Right atrium auricular region (tissue), 2 donors: Measurements from ENCODE around the gene CHPF2. TPM values are rescaled to one million over a fixed set of nuclear protein-coding genes. Genes with fewer than 3 reads are reported as not detected.

Experiments used
- DNase-seq: peaks from one replicate; pipeline ENCODE4 v3.0.0-alpha.2; 2019; ENCODE audit warnings: low spot score
- H3K27ac ChIP-seq, 2 donors: fragments of 200-600 bp; sonication (generic); 1 replicate in 1 of 2; 2 replicates in 1 of 2; pipeline ENCODE4 v1.5.1; 2016 to 2019
- H3K27me3 ChIP-seq, 2 donors: fragments of 200-600 bp; sonication (generic); one replicate each; pipeline versions ENCODE4 v1.5.1 to v1.6.0; 2017 to 2019
- H3K36me3 ChIP-seq: fragments of 200-600 bp; sonication (generic); one replicate; pipeline ENCODE4 v1.5.1; 2016
- H3K4me1 ChIP-seq, 2 donors: fragments of 200-600 bp; sonication (generic); one replicate each; pipeline versions ENCODE4 v1.5.1 to v1.6.0; 2017 to 2019
- H3K4me3 ChIP-seq, 2 donors: fragments of 200-600 bp; sonication (generic); 1 replicate in 1 of 2; 2 replicates in 1 of 2; pipeline ENCODE4 v1.5.1; 2017 to 2019; ENCODE audit warnings: mild to moderate bottlenecking in 1 of 2, moderate library complexity in 1 of 2
- H3K9me3 ChIP-seq, 2 donors: fragments of 200-600 bp; sonication (generic); one replicate each; pipeline ENCODE4 v1.5.1; 2019
- CTCF ChIP-seq, 2 donors: fragments of 200-600 bp; sonication (generic); IDR thresholded peaks; one replicate each; pipeline ENCODE4 v1.5.1; 2019; ENCODE audit warnings: antibody characterized with exemption in 2 of 2
- total RNA-seq, 2 donors: library from RNA; depleted of rRNA; stranded (reverse); fragments of >200 nt; gene quantifications; one replicate each; pipeline ENCODE4 v1.1.0, GENCODE V29; 2016

Gene CHPF2
- total RNA-seq, 2 donors from 2014 or later: 24.7 to 38.1 TPM

GRCh38 chr7:151274936-151275812 is 42.9 kb downstream of the CHPF2 start:
- H3K36me3 ChIP-seq: no peaks in the 10 kb centered on the region
- no peak overlapping the region for H3K27ac ChIP-seq
- peaks cover 0 to 36% of the 10 kb centered on the region in 2 donors for H3K4me1 ChIP-seq
- H3K9me3 ChIP-seq: no peaks in the 10 kb centered on the region
- no peaks in the 10 kb centered on the region for H3K27me3 ChIP-seq
- H3K4me3 ChIP-seq: no peak overlapping the region
- no peak for TF ChIP-seq CTCF (IDR thresholded peaks at IDR 0.05)
- no peak for DNase-seq

DNA sequence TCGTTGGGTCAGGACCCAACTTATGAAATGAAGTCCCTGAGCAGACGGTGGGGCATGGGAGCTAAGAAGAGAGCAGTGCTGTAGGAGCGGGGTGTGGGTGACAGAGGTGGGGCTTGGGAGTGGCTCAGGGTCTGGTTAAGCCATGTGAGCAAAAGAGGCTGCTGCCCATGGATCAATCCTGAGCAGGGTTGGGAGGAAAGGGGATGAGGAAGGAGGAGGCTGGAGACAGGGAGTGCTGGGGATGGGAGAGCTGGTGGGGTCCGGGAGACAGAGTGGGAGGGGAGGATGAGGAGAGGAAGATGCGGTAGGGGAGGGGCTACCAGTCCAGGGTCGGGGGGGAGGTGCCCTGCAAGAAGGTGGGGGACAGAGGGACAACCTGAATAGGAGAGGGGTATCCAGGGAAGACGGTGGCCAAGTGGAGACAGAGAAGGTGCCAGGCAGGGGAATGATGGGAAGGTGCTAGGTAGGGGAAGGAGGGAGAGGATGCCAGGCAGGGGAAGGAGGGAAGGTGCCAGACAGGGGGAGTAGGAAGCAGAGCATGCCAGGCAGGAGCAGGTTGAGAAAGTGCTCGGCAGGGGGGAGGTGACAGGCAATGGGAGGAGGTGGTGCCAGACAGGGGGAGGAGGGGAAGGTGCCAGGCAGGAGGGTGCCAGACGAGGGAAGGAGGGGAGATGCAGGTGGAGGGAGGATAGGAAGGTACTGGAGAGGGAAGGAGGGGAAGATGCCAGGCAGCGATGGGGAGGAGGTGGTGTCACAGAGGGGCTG is 43.7 kb downstream of the CHPF2 start:
- no peak for DNase-seq
- H3K9me3 ChIP-seq: no peaks in the 10 kb centered on the region
- H3K27ac ChIP-seq: no peak overlapping the region
- H3K36me3 ChIP-seq: no peaks in the 10 kb centered on the region
- H3K4me3 ChIP-seq: peak overlapping the region; percentile 35 to 50
- peaks cover 0 to 36% of the 10 kb centered on the region in 2 donors for H3K4me1 ChIP-seq
- no peak for TF ChIP-seq CTCF (IDR thresholded peaks at IDR 0.05)
- no peaks in the 10 kb centered on the region for H3K27me3 ChIP-seq

DNA sequence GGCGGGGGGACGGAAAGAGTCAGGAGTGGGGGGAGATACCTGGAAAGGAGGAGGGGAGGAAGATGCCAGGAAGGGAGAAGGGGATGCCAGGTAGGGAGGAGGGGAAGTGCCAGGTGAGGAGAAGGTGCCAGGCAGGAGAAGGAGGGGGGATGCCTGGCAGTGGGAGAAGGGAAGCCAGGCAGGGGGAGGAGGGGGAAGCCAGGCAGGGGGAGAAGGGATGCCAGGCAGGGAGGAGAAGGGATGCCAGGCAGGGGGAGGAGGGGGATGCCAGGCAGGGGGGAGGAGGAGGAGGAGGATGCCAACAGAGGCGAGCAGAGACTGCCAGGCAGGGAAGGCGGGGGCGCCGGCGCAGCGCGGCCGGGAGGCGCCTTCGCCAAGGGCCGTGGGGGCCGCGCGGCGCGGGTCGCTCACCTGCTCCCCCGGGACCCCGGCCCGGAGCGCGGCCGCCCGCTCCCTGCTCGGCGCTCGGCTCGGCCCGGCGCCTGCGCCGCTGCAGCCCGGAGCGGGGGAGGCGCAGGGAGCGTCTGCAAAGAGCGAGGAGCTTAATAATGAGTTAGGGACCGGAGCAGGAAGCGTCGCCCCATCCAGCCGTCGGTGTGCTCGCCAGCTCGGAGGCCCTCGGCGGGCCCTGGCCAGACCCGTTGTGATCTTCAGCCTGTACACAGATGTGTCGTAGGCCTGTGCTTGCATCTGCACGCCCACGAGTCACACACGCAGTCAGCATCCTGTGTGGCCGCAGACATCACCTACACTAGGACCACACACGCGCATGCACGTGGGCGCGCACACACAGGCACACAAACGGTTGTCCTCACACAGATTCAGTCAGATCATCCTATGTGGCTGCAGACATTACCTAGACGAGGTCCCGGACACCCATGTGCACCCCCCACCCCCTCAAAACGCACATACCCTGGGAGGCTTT is 44.6 kb downstream of the CHPF2 start:
- no peaks in the 10 kb centered on the region for H3K36me3 ChIP-seq
- no peaks in the 10 kb centered on the region for H3K9me3 ChIP-seq
- no peaks in the 10 kb centered on the region for H3K27me3 ChIP-seq
- peaks cover 0 to 32% of the 10 kb centered on the region in 2 donors for H3K4me1 ChIP-seq
- DNase-seq: no peak
- no peak overlapping the region for H3K27ac ChIP-seq
- H3K4me3 ChIP-seq: peak overlapping the region; percentile 35 to 50
- TF ChIP-seq CTCF (IDR thresholded peaks at IDR 0.05): no peak

DNA sequence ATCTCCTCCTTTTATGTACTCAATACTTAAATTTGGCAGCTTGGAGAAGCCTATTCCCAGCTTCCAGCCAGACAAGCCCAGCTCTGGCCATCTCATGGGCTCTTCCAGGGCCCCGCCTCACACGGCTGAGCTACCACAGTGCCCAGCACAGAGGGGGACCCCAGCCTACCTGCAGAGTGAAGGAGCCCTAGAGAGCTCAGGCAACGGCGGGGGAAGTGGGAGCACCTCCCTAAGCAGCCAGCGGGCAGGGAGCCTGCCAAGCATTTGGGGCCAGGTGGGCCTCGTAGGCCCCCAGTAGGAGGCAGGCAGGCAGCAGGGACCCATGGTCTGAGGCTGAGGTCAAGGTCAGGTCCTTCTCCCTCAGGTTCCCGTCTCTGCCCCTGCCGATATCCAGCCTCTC is 45.3 kb downstream of the CHPF2 start:
- Histone ChIP-seq H3K4me1 (peaks cover 0 to 25% of the 10 kb centered on the region in 2 donors), H3K36me3 (no peaks in the 10 kb centered on the region), H3K27ac (no peak overlapping the region), H3K4me3 (no peak overlapping the region), H3K9me3 (no peaks in the 10 kb centered on the region), H3K27me3 (no peaks in the 10 kb centered on the region)
- DNase-seq: no peak
- TF ChIP-seq CTCF (IDR thresholded peaks at IDR 0.05): no peak

DNA sequence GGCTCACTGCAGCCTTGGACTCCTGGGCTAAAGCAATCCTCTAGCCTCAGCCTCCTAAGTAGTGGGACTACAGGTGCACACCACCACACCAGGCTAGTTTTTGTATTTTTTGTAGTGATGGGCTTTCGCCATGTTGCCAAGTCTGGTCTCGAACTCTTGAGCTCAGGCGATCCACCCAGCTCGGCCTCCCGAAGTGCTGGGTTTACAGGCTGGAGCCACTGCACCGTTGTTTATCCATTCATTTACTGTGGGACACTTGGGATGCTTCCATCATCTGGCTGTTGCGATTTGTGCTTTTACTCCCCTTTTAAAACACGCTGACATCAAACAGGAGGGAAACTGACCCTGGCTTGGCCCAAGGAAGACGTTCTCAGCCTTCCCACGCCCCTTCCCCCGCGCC is 46.7 kb downstream of the CHPF2 start:
- TF ChIP-seq CTCF (IDR thresholded peaks at IDR 0.05): no peak
- peaks cover 0 to 15% of the 10 kb centered on the region in 2 donors for H3K4me1 ChIP-seq
- H3K4me3 ChIP-seq: no peak overlapping the region
- H3K27me3 ChIP-seq: no peaks in the 10 kb centered on the region
- no peak for DNase-seq
- H3K36me3 ChIP-seq: no peaks in the 10 kb centered on the region
- no peak overlapping the region for H3K27ac ChIP-seq
- H3K9me3 ChIP-seq: no peaks in the 10 kb centered on the region
